ENCODE data around the gene FIG4.
"Not testable (repeated sequence)": the region's sequence is repeated elsewhere in the genome, so short reads cannot be mapped to it uniquely, and the experiment has no call there.

Gene FIG4

DNA sequence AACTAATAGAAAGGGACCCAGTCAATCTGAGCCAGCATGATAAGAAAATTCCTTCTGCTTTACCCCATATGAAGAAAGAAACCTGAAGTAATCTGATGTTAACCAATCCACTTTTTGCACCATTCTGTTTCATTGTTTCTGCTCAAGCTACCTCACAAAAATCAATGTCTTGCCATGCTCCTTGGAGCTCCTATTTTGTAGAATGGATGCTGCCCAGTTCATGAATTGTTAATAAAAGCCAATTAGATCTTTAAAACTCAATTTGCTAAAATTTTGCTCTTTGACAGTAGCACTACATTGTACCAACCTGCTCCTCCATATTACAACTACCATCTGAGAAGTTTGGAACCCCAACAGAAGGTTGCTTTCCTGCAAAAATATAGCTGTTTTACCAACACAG lies 170.8 kb downstream of the FIG4 start:
- DNase-seq: no peak

GRCh38 chr6:109864050-109864449 lies 173.0 kb downstream of the FIG4 start:
- no peak for DNase-seq

GRCh38 chr6:109865968-109866367 lies 174.9 kb downstream of the FIG4 start:
- DNase-seq: no peak

GRCh38 chr6:109867009-109867969 lies 176.2 kb downstream of the FIG4 start:
- no peak for DNase-seq

DNA sequence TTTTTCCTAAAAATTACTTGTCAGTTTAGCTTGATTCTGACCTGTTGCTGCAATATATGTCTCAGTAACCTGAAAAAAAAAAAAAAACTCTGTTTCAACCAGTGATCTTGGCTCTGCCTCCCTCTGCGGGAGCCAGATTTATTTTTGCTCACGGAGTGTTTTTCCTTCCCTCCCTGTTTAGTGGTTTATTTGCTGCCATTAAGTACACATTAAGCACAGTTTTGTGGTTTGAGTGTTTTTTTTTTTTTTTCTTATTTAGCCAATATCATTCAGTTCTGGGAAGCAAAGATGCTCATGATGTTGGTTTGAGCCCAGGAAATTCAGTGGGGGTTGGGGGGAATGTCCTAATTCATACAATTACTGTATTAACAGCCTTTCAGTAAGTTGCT lies 176.9 kb downstream of the FIG4 start:
- no peak for DNase-seq

- DNase-seq: not testable (repeated sequence)
Measured at GRCh38 chr6:109869398-109870088, 178.4 kb downstream of the FIG4 start.

DNA sequence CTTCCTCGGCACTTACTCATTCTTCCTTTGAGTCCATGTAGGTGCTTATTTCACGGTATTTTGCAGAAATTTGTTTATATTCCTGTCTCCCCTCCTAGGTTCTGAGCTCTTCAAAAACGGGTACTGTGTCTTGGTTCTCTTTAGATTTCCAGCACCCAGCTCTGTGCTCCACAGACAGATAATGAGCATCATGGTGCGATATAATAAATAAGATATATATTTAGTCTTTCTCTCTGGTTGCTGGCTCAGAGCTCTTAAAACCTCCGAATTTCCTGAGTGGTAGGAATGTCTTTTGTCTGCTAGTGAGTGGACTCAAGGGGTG lies 179.0 kb downstream of the FIG4 start:
- no peak for DNase-seq

- no peak for DNase-seq
Measured at GRCh38 chr6:109872549-109872948, 181.5 kb downstream of the FIG4 start.

DNA sequence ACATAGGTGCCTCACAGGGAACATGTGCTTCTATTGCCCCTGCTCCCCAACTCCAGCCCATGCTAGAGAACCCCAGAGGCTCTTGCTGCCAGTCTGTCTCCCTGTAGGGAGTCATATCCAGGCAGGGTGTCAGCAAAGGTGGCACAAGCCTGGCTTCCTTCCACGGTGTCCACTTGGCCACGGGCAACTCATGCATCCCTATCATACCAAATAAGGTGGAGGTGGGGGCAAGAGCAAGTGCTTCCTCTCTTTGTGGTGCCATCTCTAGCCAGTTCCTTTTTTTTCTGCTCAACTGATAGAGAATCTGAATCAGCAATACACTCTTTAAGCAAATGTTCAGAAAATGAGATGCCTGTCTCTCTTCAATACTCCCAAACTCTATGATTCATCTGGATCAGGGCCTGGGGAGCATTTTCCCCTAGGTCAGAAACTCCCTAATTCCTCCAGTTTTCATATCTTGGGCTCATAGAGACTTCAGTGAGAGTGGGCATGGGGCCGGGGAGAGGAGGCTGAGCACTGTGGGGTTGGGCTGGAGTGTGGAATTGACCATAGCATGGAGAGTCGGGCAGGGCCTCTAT lies 182.0 kb downstream of the FIG4 start:
- DNase-seq: no peak

- DNase-seq: no peak
Measured at GRCh38 chr6:109874086-109874485, 183.0 kb downstream of the FIG4 start.

DNA sequence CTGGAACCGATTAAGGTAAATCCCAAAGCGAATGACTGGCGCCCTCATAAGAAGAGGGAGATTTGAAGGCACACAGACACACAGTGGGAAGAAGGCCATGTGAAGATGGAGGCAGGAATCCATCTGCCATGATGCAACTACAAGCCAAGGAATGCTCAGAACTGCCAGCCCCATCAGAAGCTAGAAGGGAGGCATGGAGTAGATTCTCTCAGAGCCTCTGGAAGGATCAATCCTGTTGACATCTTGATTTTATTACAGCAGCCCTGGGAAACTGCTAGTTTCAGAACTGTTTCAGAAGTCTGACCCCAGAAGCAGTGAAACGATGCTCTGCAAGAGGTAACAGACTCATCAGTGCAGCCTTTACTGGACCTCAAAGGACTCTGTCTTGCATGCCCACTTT lies 183.5 kb downstream of the FIG4 start:
- DNase-seq: no peak

Data from NCI-H1436 treated with DMSO at 0.1 percent for 48 hours (cell line).